GM10266 (cell line): ENCODE measurements around the gene PRR36.

ENCODE experiments used
- DNase-seq: peaks from one replicate; pipeline ENCODE4 v3.0.0; 2012; ENCODE audit errors: extremely low spot score
- CTCF ChIP-seq: IDR thresholded peaks from 2 replicates; pipeline ENCODE4 v1.5.1; 2012; ENCODE audit warnings: mild to moderate bottlenecking, low read depth; ENCODE audit not compliant: control insufficient read depth, insufficient read depth; ENCODE audit errors: missing control alignments

PRR36 gene

GRCh38 chr19:7868671-7869452, 5.3 kb downstream of the PRR36 start:
- peak; percentile 96 for DNase-seq
- peak; percentile 97 for TF ChIP-seq CTCF

GRCh38 chr19:7868326-7868670, 5.9 kb downstream of the PRR36 start:
- no peak for DNase-seq

DNA sequence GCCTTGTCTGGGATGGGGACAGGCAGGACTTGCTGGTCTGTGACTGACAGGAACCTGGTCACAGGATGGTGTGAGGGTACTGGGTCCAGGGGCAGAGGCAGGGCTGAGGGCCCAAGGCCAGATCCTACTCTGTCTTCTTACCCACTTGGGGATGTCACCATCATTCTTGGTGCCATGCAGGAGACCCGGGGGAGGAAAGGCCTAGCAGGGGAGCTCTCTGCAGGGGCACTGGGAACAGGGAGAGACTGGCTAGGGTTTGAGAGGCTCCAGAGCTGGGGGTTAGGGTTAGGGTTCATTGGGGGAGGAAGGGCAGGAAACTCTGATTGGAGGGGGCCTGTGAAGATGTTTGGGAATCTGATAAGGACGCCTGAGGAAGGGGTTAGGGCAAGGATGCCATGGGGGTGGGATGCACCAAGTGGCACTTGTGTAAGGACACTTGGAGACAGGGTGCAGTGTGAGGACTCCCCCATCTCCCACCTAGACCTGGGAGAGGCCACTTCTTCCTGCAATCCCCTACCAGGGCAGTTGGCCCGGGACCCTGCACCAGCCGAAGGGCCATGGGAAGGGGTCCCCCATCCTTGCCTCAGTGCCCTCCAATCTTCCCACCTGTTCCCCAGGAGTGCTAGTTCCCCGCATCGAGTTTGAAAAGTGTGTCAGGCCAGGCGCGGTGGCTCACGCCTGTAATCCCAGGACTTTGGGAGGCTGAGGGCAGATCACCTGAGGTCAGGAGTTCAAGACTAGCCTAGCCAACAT, 6.9 kb downstream of the PRR36 start:
- DNase-seq, result no peak
- TF ChIP-seq CTCF, result no peak

More at GRCh38 chr19:7868326-7868670, 5.9 kb downstream of the PRR36 start:
- no peak for TF ChIP-seq CTCF

DNA sequence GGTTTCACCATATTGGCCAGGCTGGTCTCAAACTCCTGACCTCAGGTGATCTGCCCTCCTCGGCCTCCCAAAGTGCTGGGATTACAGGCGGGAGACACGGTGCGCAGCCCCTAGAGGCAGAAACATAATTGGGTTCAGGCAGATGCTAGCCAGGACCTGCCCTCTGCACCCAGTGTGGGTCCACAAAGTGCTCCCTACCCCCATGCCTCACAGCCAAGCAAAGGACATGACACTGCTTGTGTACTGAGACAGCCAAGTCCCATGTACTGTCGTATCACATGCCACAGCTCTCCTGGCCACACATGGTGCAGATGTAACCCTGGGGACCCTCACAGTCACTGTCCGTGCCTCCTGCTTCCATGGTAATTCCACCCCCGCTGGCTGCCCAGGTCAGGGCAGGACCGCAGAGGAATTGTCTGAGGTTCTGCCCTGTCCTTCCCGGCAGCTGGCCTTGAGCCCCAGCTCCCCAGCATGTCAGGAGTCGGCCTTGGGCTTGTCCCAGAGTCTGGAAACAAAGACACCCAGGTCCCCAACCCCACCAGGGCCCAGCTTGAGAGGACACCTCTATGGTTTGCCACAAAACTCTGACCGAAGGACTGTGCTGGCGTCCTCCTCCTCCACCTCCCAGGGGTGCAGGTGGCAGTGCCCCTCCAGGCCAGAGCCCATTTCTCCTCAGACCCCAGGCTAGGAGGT, 7.6 kb downstream of the PRR36 start:
- no peak for DNase-seq

GRCh38 chr19:7865262-7865911, 8.8 kb downstream of the PRR36 start:
- TF ChIP-seq CTCF, result no peak
- DNase-seq, result no peak

More for the DNA sequence above, 7.6 kb downstream of the PRR36 start:
- TF ChIP-seq CTCF, result no peak

DNA sequence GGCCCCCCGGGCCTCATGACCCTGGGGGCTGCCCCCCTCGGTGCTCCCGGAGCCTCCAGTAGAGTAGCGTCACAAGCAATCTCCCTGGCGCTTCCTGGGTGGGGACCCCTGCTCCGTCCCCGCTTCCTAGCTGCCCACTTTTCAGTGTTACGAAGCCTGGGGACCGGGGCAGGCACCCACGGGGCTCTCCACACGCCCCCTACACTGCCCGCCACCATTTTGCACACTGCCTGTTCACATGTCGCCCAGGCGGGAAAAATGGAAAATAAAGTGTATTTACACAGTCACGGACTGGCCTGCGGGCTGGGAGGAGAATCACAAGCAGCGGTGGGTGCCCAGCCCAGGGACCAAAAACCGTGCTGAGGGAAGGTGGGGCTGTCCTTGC, 9.5 kb downstream of the PRR36 start:
- TF ChIP-seq CTCF, result no peak
- no peak for DNase-seq
